ENCODE measurements around the gene GUCD1.

The GUCD1 gene

DNA sequence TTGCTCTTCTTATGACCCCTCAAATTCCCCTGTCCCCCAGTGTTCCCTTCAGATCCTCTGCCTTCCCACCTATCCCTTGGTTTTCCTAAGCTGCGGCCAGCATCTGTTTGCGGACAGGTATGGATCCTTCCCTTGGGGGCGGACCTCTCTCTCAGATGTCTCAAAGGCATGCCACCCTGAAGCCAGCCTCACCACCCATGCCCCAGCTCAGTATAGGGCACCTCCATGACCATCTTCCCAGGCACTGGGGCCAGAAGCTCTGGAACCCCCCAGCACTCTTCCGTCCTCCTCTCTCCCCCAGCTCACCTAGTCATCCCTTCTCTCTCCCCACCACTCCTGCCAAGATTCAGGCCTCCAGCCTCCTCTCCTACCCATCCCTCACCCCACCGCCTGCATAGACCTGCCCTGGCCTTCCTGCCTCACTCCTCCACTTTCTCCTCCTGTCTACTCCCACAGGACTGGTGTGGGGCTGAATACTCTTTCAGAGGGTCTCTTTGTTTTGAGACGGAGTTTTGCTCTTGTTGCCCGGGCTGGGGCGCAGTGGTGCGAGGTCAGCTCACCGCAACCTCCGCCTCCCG is 35.7 kb upstream of the GUCD1 start:
- DNase-seq (ENCODE audit: low read depth in 1 of 2, low spot score in 1 of 2) = no peak

DNA sequence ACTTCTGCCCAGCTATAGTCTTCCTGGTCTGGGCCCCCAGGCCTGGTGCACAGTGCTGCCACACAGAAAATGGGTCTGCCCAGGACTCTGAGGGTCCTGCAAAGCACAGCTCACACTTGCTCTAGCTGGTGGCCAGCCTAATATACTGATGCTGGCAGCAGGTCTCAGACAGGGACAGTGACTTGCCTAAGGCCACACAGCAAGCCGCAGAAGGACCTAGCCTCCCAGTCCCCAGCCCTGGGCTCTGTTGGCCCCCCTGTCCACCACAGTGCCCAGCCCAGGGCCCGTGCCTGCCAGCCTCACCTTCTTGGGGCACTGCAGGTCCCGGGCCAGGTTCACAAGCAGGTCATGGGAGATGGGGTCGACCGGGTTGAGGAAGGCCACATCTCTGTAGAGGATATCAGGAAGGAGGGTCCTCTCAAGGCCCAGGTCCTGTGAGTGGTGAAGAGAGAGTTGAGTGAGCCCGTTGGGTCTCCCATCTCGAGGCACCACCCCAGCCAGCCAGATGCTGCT is 34.6 kb upstream of the GUCD1 start:
- no peak for DNase-seq (ENCODE audit: low read depth in 1 of 2, low spot score in 1 of 2)

GRCh38 chr22:24588757-24589481 is 34.0 kb upstream of the GUCD1 start:
- no peak for DNase-seq (ENCODE audit: low read depth in 1 of 2, low spot score in 1 of 2)

GRCh38 chr22:24588381-24588756 is 33.4 kb upstream of the GUCD1 start:
- DNase-seq (ENCODE audit: low read depth in 1 of 2, low spot score in 1 of 2) = no peak

DNA sequence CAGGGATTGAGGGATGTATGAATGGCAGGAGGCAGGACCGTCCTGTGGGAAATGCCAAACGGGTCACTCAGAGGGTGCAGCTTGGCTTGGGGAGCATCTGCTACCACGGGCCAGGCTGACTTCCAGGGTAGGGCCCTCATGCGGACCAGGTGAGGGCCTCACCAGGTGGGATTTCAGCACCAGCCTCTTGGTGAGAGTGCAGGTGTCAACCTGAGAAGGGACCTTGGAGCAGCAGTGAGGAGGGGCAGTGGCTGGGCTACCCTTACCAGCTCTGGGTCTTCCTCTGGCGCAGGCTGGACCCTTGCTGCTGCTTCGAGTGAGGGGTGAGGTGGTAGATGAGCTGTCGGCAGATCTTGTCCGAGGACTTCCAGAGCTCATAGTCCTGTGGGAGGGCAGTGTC is 33.0 kb upstream of the GUCD1 start:
- no peak for DNase-seq (ENCODE audit: low read depth in 1 of 2, low spot score in 1 of 2)

- no peak for DNase-seq (ENCODE audit: low read depth in 1 of 2, low spot score in 1 of 2)
These were observed 32.3 kb upstream of the GUCD1 start for GRCh38 chr22:24587251-24587650.

GRCh38 chr22:24585927-24586546 is 31.1 kb upstream of the GUCD1 start:
- DNase-seq (ENCODE audit: low read depth in 1 of 2, low spot score in 1 of 2) = no peak

GRCh38 chr22:24585461-24585860 is 30.5 kb upstream of the GUCD1 start:
- no peak for DNase-seq (ENCODE audit: low read depth in 1 of 2, low spot score in 1 of 2)

- no peak for DNase-seq (ENCODE audit: low read depth in 1 of 2, low spot score in 1 of 2)
These were observed 30.0 kb upstream of the GUCD1 start for GRCh38 chr22:24584871-24585411.

GRCh38 chr22:24584166-24584790 is 29.3 kb upstream of the GUCD1 start:
- no peak for DNase-seq (ENCODE audit: low read depth in 1 of 2, low spot score in 1 of 2)

- DNase-seq (ENCODE audit: low read depth in 1 of 2, low spot score in 1 of 2) = no peak
These were observed 28.6 kb upstream of the GUCD1 start for GRCh38 chr22:24583221-24584165.

- DNase-seq (ENCODE audit: low read depth in 1 of 2, low spot score in 1 of 2) = no peak
These were observed 27.3 kb upstream of the GUCD1 start for GRCh38 chr22:24582056-24582814.

GRCh38 chr22:24580276-24580675 is 25.3 kb upstream of the GUCD1 start:
- no peak for DNase-seq (ENCODE audit: low read depth in 1 of 2, low spot score in 1 of 2)

DNA sequence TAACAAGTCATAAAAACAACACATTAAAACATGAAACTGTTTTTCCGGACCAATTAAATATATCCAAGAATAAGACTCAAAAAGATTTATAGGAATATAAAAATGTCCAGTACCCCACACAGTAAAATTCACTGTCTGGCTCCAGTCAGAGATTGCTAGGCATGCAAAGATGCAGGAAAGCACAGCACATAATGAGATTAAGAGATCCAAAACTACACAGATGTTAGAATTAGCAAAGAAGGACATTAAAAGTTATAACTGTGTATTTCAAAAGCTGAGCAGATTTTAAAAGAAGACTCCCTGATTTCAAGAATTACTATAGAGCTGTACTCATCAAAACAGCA is 24.3 kb upstream of the GUCD1 start:
- DNase-seq (ENCODE audit: low read depth in 1 of 2, low spot score in 1 of 2) = no peak

DNA sequence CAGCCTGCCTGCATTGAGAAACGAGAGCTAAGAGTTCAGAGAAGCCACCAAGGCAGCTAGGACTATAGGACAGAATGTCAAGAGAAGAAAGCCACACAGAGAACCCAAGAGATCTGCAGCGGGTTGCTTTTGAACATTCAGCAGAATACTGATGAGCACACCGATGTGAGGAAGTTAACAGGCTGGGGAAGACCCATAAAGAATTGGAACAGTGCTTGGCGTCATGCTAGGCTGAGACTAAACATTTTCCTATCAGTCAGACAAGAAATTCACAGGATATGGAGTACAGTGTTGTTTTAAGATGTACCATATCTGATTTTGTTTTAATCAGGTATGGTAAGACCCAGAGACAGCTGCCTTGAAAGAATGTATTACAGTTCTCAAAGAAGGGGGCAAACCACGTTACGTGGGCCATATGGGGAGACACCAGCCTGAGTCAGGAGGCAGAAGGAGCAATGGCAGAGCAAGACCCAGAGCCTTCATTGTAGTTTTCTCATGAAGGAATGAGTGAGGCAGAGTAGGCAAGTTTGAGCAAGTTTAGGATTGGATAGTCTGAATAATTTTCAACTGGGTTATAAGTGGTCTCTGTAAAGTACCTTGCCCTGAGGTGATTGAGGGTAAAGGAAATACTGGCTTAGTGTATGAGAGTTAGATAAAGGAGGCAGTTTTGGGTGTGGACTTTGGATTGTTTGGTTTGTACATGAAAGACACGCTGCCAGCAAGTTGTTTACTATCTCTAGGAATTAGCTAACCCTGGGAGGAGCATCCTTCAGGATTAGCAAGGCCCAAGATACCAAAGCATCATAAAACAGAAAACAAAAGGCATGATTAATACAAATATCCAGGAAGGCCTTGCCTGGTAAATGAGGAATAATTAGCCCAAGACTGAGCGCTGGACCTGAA is 23.7 kb upstream of the GUCD1 start:
- DNase-seq (ENCODE audit: low read depth in 1 of 2, low spot score in 1 of 2) = no peak

DNA sequence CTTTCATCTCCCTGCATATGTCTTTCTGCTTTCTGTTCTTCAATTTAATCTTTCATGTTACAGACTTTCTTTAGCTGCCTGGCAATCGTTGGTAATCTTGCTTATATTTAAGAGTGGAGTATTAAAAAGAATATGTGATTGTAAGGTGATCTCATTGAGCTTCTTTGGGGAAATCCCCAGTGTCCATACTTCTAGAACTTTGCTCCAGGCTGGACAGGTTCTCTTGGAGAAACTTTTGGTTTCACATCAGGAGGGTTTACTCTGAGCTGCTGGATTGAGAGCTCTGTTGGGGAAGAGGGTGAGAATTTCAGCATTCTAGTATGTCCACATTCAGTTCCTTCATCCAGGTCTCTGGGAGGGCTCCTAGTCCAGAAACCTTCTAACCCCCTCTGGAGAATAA is 21.8 kb upstream of the GUCD1 start:
- no peak for DNase-seq (ENCODE audit: low read depth in 1 of 2, low spot score in 1 of 2)

GRCh38 chr22:24571266-24571665 is 16.3 kb upstream of the GUCD1 start:
- no peak for DNase-seq (ENCODE audit: low read depth in 1 of 2, low spot score in 1 of 2)

GRCh38 chr22:24567668-24568067 is 12.7 kb upstream of the GUCD1 start:
- no peak for DNase-seq (ENCODE audit: low read depth in 1 of 2, low spot score in 1 of 2)

DNA sequence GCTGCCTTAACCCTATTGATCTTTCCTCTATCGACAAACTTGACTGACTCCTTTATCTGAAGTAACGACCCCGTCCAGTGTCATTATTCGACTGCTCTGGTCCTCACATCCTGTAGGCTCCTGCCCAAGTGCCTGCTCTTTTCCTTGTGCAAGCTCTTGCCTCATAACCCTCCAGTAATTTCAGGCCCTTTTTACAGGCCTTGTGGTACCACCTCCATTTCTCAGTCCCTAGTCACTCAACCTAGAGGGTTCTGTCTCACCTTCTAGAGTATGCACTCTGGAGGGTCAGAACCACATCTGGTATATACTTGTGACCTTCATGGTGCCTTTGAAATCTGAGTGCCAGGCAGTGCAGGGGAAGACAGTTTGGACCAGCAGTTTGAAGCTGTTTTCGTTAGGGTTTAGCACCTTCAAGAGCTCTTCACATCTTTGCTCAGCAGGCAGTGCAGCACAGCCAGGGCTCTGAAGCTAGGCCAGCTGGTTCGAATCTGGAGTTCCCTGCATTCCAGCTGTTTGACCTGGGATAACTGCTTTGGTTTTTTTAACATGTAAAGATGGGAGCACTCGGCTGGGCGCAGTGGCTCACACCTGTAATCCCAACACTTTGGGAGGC is 12.1 kb upstream of the GUCD1 start:
- DNase-seq (ENCODE audit: low read depth in 1 of 2, low spot score in 1 of 2) = no peak
